ENCODE data around the gene TCTN3.
"Not testable (repeated sequence)": the region's sequence is repeated elsewhere in the genome, so short reads cannot be mapped to it uniquely, and the experiment has no call there.

Gene TCTN3

GRCh38 chr10:95693071-95693667 is 558 bp downstream of the TCTN3 start:
- CTCF ChIA-PET, result interaction anchor here (0.6 to 7.6 kb wide), 100 partner anchors 7 to 647 kb away, joined by 3 to 305 read pairs (median 5); partner anchors contain the start of genes ALDH18A1, BLNK, CC2D2B and DNTT
- POLR2A ChIA-PET, result interaction anchor here (0.8 to 1.2 kb wide), 5 partner anchors 63 to 153 kb away, joined by 3 to 9 read pairs (median 4); partner anchors contain the start of gene ENTPD1
- TF ChIP-seq CTCF (IDR thresholded peaks at IDR 0.05; ENCODE audit: control extremely low read depth, extremely low read depth, low read depth, missing control alignments), result no peak
- no peak for DNase-seq (ENCODE audit: extremely low spot score)

GRCh38 chr10:95691281-95691680 is 2.4 kb downstream of the TCTN3 start:
- CTCF ChIA-PET, result interaction anchor here (1.2 to 7.6 kb wide), 3 partner anchors 11 to 148 kb away, joined by 3 to 305 read pairs (median 3); no protein-coding TSS in a partner anchor
- TF ChIP-seq CTCF (IDR thresholded peaks at IDR 0.05; ENCODE audit: control extremely low read depth, extremely low read depth, low read depth, missing control alignments), result no peak
- no peak for DNase-seq (ENCODE audit: extremely low spot score)
- POLR2A ChIA-PET, result no interaction called here

- no peak for TF ChIP-seq CTCF (IDR thresholded peaks at IDR 0.05; ENCODE audit: control extremely low read depth, extremely low read depth, low read depth, missing control alignments)
- DNase-seq (ENCODE audit: extremely low spot score), result no peak
- CTCF ChIA-PET, result interaction anchor here (0.8 to 1.3 kb wide), 7 partner anchors 53 to 160 kb away, joined by 3 to 4 read pairs (median 3); no protein-coding TSS in a partner anchor
- POLR2A ChIA-PET, result no interaction called here
Measured at GRCh38 chr10:95688648-95689047, 5.1 kb downstream of the TCTN3 start.

- ChIA-PET CTCF (interaction anchor here (1.1 to 2.4 kb wide), 4 partner anchors 9 to 238 kb away, joined by 3 to 14 read pairs (median 3); partner anchors contain the start of gene TCTN3), POLR2A (no interaction called here)
- DNase-seq (ENCODE audit: extremely low spot score), result no peak
- no peak for TF ChIP-seq CTCF (IDR thresholded peaks at IDR 0.05; ENCODE audit: control extremely low read depth, extremely low read depth, low read depth, missing control alignments)
Measured at GRCh38 chr10:95683966-95684365, 9.8 kb downstream of the TCTN3 start.

GRCh38 chr10:95675403-95676116 is 18.2 kb downstream of the TCTN3 start:
- CTCF ChIA-PET, result interaction anchor here (1.1 to 1.6 kb wide), 2 partner anchors 8 to 18 kb away, joined by 3 to 6 read pairs; partner anchors contain the start of gene TCTN3
- TF ChIP-seq CTCF (IDR thresholded peaks at IDR 0.05; ENCODE audit: control extremely low read depth, extremely low read depth, low read depth, missing control alignments), result no peak
- POLR2A ChIA-PET, result no interaction called here
- no peak for DNase-seq (ENCODE audit: extremely low spot score)

- no peak for TF ChIP-seq CTCF (IDR thresholded peaks at IDR 0.05; ENCODE audit: control extremely low read depth, extremely low read depth, low read depth, missing control alignments)
- POLR2A ChIA-PET, result no interaction called here
- CTCF ChIA-PET, result interaction anchor here (1.1 to 1.6 kb wide), 2 partner anchors 9 to 19 kb away, joined by 3 to 6 read pairs; partner anchors contain the start of gene TCTN3
- no peak for DNase-seq (ENCODE audit: extremely low spot score)
Measured at GRCh38 chr10:95674643-95675042, 19.1 kb downstream of the TCTN3 start.

- POLR2A ChIA-PET; DNase-seq (ENCODE audit: extremely low spot score): not testable (repeated sequence)
- CTCF ChIA-PET, result interaction anchor here (1.6 kb wide), 1 partner anchor 28 kb away, joined by 4 read pairs; no protein-coding TSS in a partner anchor
Measured at GRCh38 chr10:95672641-95673040, 21.1 kb downstream of the TCTN3 start.
